Immature natural killer cell (primary cell): ENCODE measurements around the gene CACNA1F. TPM values are rescaled to one million over a fixed set of nuclear protein-coding genes. Genes with fewer than 3 reads are reported as not detected.

Experiments
- polyA plus RNA-seq, 3 donors: library from polyadenylated mRNA; unstranded; fragments of 300-500 nt; fragmentation: Illumina TruSeq; gene quantifications; one replicate each; pipeline ENCODE4 v1.2.3, GENCODE V29; 2021

CACNA1F gene
- polyA plus RNA-seq, 3 donors from 2014 or later: 0.07 TPM; not detected in 2

Other genes with a start within 250 kb of the CACNA1F start
- 10 to 100 TPM in 1 of 3 donors, 1 to 10 TPM in 1, under 1 TPM in 1; 0.62 to 19.8 (median 7.7) TPM for gene GRIPAP1, start 231.1 kb downstream of the CACNA1F start, polyA plus RNA-seq
- gene TFE3, start 190.0 kb downstream of the CACNA1F start, polyA plus RNA-seq: 1 to 10 TPM; 1.1 to 9.0 (median 4.2) TPM
- gene CCDC120, start 174.3 kb downstream of the CACNA1F start, polyA plus RNA-seq: 1 to 10 TPM in 1 of 3 donors, under 1 TPM in 2; 0.49 to 1.3 (median 0.50) TPM
- 10 to 100 TPM; 27.7 to 66.4 (median 36.3) TPM for gene PRAF2, start 159.3 kb downstream of the CACNA1F start, polyA plus RNA-seq
- 100 to 1,000 TPM; 104 to 105 (median 104) TPM for gene WDR45, start 153.5 kb downstream of the CACNA1F start, polyA plus RNA-seq
- gene GPKOW, start 109.6 kb downstream of the CACNA1F start, polyA plus RNA-seq: 10 to 100 TPM; 26.3 to 55.3 (median 27.2) TPM
- 1 to 10 TPM in 2 of 3 donors, under 1 TPM in 1; 0.96 to 2.2 (median 1.6) TPM for gene MAGIX, start 70.6 kb downstream of the CACNA1F start, polyA plus RNA-seq
- gene PLP2, start 61.4 kb downstream of the CACNA1F start, polyA plus RNA-seq: 10 to 100 TPM; 40.5 to 64.6 (median 45.7) TPM
- 1 to 10 TPM in 2 of 3 donors, not detected in 1; 2.1 to 4.1 TPM for gene PRICKLE3, start 47.0 kb downstream of the CACNA1F start, polyA plus RNA-seq
- gene SYP, start 33.1 kb downstream of the CACNA1F start, polyA plus RNA-seq: under 1 TPM in 2 of 3 donors, not detected in 1; 0.29 to 0.43 TPM
- 10 to 100 TPM; 21.6 to 29.4 (median 27.0) TPM for gene CCDC22, start 2.1 kb upstream of the CACNA1F start, polyA plus RNA-seq
- gene FOXP3, start 31.4 kb upstream of the CACNA1F start, polyA plus RNA-seq: under 1 TPM in 2 of 3 donors, not detected in 1; 0.08 to 0.13 TPM
- 1 to 10 TPM; 1.9 to 3.4 (median 2.1) TPM for gene PPP1R3F, start 36.5 kb upstream of the CACNA1F start, polyA plus RNA-seq
- gene GAGE10, start 70.3 kb upstream of the CACNA1F start, polyA plus RNA-seq: not detected
- not detected for gene GAGE12J, start 88.7 kb upstream of the CACNA1F start, polyA plus RNA-seq
- not detected for gene GAGE13, start 98.2 kb upstream of the CACNA1F start, polyA plus RNA-seq